A172 (cell line): ENCODE results near the gene KPNA5. TPM values are rescaled to one million over a fixed set of nuclear protein-coding genes. Genes with fewer than 3 reads are reported as not detected.
"Not testable (repeated sequence)": the region's sequence is repeated elsewhere in the genome, so short reads cannot be mapped to it uniquely, and the experiment has no call there.

Experiments
- DNase-seq: peaks from one replicate; pipeline ENCODE4 v3.0.0-alpha.2; 2015; ENCODE audit warnings: low spot score
- total RNA-seq: library from RNA; depleted of rRNA; stranded (reverse); fragments of >200 nt; shearing (Covaris generic); gene quantifications from 2 replicates; pipeline ENCODE4 v1.2.3, GENCODE V29; 2014; rRNA removed

KPNA5 gene
- 5.2 and 6.0 TPM in 2 replicates for total RNA-seq

- peak; percentile 77 for DNase-seq
Measured at GRCh38 chr6:116680880-116681672, at the start of gene KPNA5. Gene KPNA5, plus strand, starts transcription at chr6:116681211. Its CDS starts 124 bp downstream, at chr6:116681335.

- DNase-seq: no peak
Measured at GRCh38 chr6:116631379-116631990, 49.5 kb upstream of the KPNA5 start.

GRCh38 chr6:116633685-116634084, 47.3 kb upstream of the KPNA5 start:
- DNase-seq: no peak

GRCh38 chr6:116648156-116648555, 32.9 kb upstream of the KPNA5 start:
- DNase-seq: no peak

GRCh38 chr6:116649129-116649528, 31.9 kb upstream of the KPNA5 start:
- DNase-seq: no peak

- no peak for DNase-seq
Measured at GRCh38 chr6:116651916-116652315, 29.1 kb upstream of the KPNA5 start.

- DNase-seq: no peak
Measured at GRCh38 chr6:116661594-116661993, 19.4 kb upstream of the KPNA5 start.

GRCh38 chr6:116662202-116662601, 18.8 kb upstream of the KPNA5 start:
- DNase-seq: no peak

GRCh38 chr6:116663308-116663707, 17.7 kb upstream of the KPNA5 start:
- DNase-seq: no peak

- DNase-seq: not testable (repeated sequence)
Measured at GRCh38 chr6:116664169-116664568, 16.8 kb upstream of the KPNA5 start.

- no peak for DNase-seq
Measured at GRCh38 chr6:116665464-116665863, 15.5 kb upstream of the KPNA5 start.

- no peak for DNase-seq
Measured at GRCh38 chr6:116666869-116667268, 14.1 kb upstream of the KPNA5 start.

GRCh38 chr6:116667623-116668022, 13.4 kb upstream of the KPNA5 start:
- no peak for DNase-seq

GRCh38 chr6:116672306-116672705, 8.7 kb upstream of the KPNA5 start:
- no peak for DNase-seq

GRCh38 chr6:116676021-116676420, 5.0 kb upstream of the KPNA5 start:
- DNase-seq: no peak

- peak; percentile 50 for DNase-seq
Measured at GRCh38 chr6:116682334-116682712, 1.3 kb downstream of the KPNA5 start.

- DNase-seq: no peak
Measured at GRCh38 chr6:116685437-116685993, 4.5 kb downstream of the KPNA5 start.

- DNase-seq: not testable (repeated sequence)
Measured at GRCh38 chr6:116686475-116687101, 5.6 kb downstream of the KPNA5 start.

GRCh38 chr6:116691154-116691553, 10.1 kb downstream of the KPNA5 start:
- no peak for DNase-seq

- DNase-seq: not testable (repeated sequence)
Measured at GRCh38 chr6:116692873-116693272, 11.9 kb downstream of the KPNA5 start.

GRCh38 chr6:116693275-116693674, 12.3 kb downstream of the KPNA5 start:
- not testable (repeated sequence) for DNase-seq

GRCh38 chr6:116695401-116695800, 14.4 kb downstream of the KPNA5 start:
- DNase-seq: no peak
